Measurements from ENCODE around the gene RTF2.

Gene RTF2

GRCh38 chr20:56468316-56469076 lies at the start of gene RTF2:
RTF2 (plus strand) TSS chr20:56468627; CDS start chr20:56468698, 71 bp downstream.
- peak within 1 kb of the TSS; percentile 90 for H3K4me3 ChIP-seq (ENCODE audit: low read depth, low read length)
- in situ Hi-C loops (cut with HindIII; ENCODE audit: low pct_ligation_motif_present, low sequenced_read_pairs): no loop called here
- H3K27me3 ChIP-seq (replicated peaks): no peaks in the 10 kb centered on the region
- peak within 1 kb of the TSS; percentile 85 for H3K27ac ChIP-seq
- TF ChIP-seq CTCF (IDR thresholded peaks at IDR 0.05; ENCODE audit: low read depth, low read length, missing control alignments): no peak
- DNase-seq: peak; percentile 96
- H3K36me3 ChIP-seq (replicated peaks): peaks cover 6% of the 10 kb centered on the region

GRCh38 chr20:56420028-56420427 lies 48.4 kb upstream of the RTF2 start:
- TF ChIP-seq CTCF (IDR thresholded peaks at IDR 0.05; ENCODE audit: low read depth, low read length, missing control alignments): no peak
- DNase-seq: no peak
- no peak overlapping the region for H3K27ac ChIP-seq
- H3K27me3 ChIP-seq (replicated peaks): no peaks in the 10 kb centered on the region
- in situ Hi-C loops (cut with HindIII; ENCODE audit: low pct_ligation_motif_present, low sequenced_read_pairs): no loop called here
- H3K4me3 ChIP-seq (ENCODE audit: low read depth, low read length): no peak overlapping the region
- H3K36me3 ChIP-seq (replicated peaks): no peaks in the 10 kb centered on the region

- no peak overlapping the region for H3K27ac ChIP-seq
- H3K27me3 ChIP-seq (replicated peaks): no peaks in the 10 kb centered on the region
- DNase-seq: no peak
- H3K36me3 ChIP-seq (replicated peaks): no peaks in the 10 kb centered on the region
- TF ChIP-seq CTCF (IDR thresholded peaks at IDR 0.05; ENCODE audit: low read depth, low read length, missing control alignments): no peak
- in situ Hi-C loops (cut with HindIII; ENCODE audit: low pct_ligation_motif_present, low sequenced_read_pairs): no loop called here
- H3K4me3 ChIP-seq (ENCODE audit: low read depth, low read length): no peak overlapping the region
These were observed 47.3 kb upstream of the RTF2 start for GRCh38 chr20:56420940-56421688.

- in situ Hi-C loops (cut with HindIII; ENCODE audit: low pct_ligation_motif_present, low sequenced_read_pairs): no loop called here
- Histone ChIP-seq H3K27me3 (replicated peaks) (no peaks in the 10 kb centered on the region), H3K4me3 (ENCODE audit: low read depth, low read length) (no peak overlapping the region), H3K36me3 (replicated peaks) (no peaks in the 10 kb centered on the region), H3K27ac (peak overlapping the region; percentile 61)
- TF ChIP-seq CTCF (IDR thresholded peaks at IDR 0.05; ENCODE audit: low read depth, low read length, missing control alignments): peak; percentile 25
- DNase-seq: peak; percentile 79
These were observed 46.2 kb upstream of the RTF2 start for GRCh38 chr20:56422076-56422823.

GRCh38 chr20:56422824-56423189 lies 45.6 kb upstream of the RTF2 start:
- no peaks in the 10 kb centered on the region for H3K27me3 ChIP-seq (replicated peaks)
- peak; percentile 27 for DNase-seq
- peak overlapping the region; percentile 61 for H3K27ac ChIP-seq
- peak overlapping the region; percentile 9 for H3K4me3 ChIP-seq (ENCODE audit: low read depth, low read length)
- H3K36me3 ChIP-seq (replicated peaks): no peaks in the 10 kb centered on the region
- TF ChIP-seq CTCF (IDR thresholded peaks at IDR 0.05; ENCODE audit: low read depth, low read length, missing control alignments): no peak
- in situ Hi-C loops (cut with HindIII; ENCODE audit: low pct_ligation_motif_present, low sequenced_read_pairs): no loop called here

Measured in brain microvascular endothelial cell (primary cell).